ENCODE measurements around the gene CDK12. TPM values are rescaled to one million over a fixed set of nuclear protein-coding genes. Genes with fewer than 3 reads are reported as not detected.
A peak's percentile ranks its signal among the peaks of the same experiment; 100 is the strongest.

Gene CDK12
- total and polyA plus RNA-seq, 9 of the 15 experiments (the other 6 are each of a cell fraction or from before 2014, with no cell fraction given), result 3.4 to 65.6 (median 36.8) TPM

DNA sequence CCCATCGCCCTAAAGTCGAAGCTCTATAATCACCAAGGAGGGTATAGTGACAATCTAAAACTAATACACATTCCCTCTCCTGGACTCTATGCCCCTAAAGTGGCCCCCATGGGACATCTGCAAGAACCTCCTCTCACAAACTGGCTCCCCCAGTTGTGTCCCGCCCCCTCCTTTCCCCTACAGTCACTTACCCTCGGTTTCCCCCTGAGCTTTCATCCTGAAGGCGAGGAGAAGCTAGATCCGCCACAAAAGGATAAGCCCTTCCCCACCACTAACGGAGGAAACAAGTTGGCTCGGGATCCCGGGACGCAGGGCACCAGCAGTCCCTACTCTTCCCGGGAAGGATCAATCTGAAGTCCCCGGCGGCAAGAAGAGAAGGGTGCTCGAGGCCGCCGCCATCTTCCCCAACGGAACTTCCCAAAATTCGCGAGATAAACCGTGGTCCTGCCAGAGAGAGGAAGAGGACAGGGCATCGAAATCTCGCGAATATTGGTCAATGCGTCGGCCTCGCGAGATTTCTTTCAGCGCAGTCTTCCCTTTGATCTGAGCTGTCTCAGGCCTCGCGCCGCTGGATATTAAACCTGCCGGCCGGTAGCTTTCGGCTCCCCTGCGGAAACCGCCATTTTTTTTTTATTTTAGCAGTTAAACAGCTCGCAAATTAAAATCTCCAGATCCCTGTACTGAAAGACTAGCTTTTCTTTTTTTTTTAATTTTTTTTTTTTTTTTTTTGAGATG is 10.3 kb upstream of the CDK12 start, which contains the start of gene MED1 (continued):
- TF ChIP-seq ZBTB17 (CRISPR knock-in tag; IDR thresholded peaks at IDR 0.05) (no peak), MCM2 (IDR thresholded peaks at IDR 0.05; ENCODE audit: low read depth) (no peak), PRPF4 (IDR thresholded peaks at IDR 0.05; ENCODE audit: insufficient read depth, low read depth, low read length, poor library complexity, severe bottlenecking) (no peak), ZKSCAN1 (IDR thresholded peaks at IDR 0.05; ENCODE audit: low read depth, low read length) (no peak), SMARCE1 (IDR thresholded peaks at IDR 0.05) (no peak), ARHGAP35 (IDR thresholded peaks at IDR 0.05; ENCODE audit: partially characterized antibody) (peak; percentile 94), POLR2AphosphoS5 (IDR thresholded peaks at IDR 0.05; ENCODE audit: control insufficient read depth, insufficient read depth, low read depth, low read length) (peak; percentile 94), ZBTB8A (IDR thresholded peaks at IDR 0.05; ENCODE audit: partially characterized antibody) (no peak), ETS2 (tag; IDR thresholded peaks at IDR 0.05; ENCODE audit: borderline replicate concordance, poor library complexity, severe bottlenecking) (no peak), ADNP (tag; IDR thresholded peaks at IDR 0.05) (no peak), BMI1 (IDR thresholded peaks at IDR 0.05; ENCODE audit: low read length) (no peak), CBFA2T2 (conservative IDR thresholded peaks at IDR 0.05) (no peak), ZNF134 (CRISPR knock-in tag; conservative IDR thresholded peaks at IDR 0.05) (no peak), PHF8 (IDR thresholded peaks at IDR 0.05; ENCODE audit: borderline replicate concordance, low read length) (peak; percentile 82; the same call in 1 of the 2 replicates), TARDBP (IDR thresholded peaks at IDR 0.05) (no peak), SOX6 (IDR thresholded peaks at IDR 0.05) (no peak), TAL1 (IDR thresholded peaks at IDR 0.05) (no peak), POLR3G (IDR thresholded peaks at IDR 0.05; ENCODE audit: extremely low read depth, insufficient read length, insufficient replicate concordance) (no peak), GATAD2A (IDR thresholded peaks at IDR 0.05) (no peak), SMARCA4 (IDR thresholded peaks at IDR 0.05) (no peak)
- TF ChIP-seq, protein P1, sequence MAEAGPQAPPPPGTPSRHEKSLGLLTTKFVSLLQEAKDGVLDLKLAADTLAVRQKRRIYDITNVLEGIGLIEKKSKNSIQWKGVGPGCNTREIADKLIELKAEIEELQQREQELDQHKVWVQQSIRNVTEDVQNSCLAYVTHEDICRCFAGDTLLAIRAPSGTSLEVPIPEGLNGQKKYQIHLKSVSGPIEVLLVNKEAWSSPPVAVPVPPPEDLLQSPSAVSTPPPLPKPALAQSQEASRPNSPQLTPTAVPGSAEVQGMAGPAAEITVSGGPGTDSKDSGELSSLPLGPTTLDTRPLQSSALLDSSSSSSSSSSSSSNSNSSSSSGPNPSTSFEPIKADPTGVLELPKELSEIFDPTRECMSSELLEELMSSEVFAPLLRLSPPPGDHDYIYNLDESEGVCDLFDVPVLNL (CRISPR knock-in tag; IDR thresholded peaks at IDR 0.05; ENCODE audit: low read depth), result no peak
- TF ChIP-seq, protein P2, sequence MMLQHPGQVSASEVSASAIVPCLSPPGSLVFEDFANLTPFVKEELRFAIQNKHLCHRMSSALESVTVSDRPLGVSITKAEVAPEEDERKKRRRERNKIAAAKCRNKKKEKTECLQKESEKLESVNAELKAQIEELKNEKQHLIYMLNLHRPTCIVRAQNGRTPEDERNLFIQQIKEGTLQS (IDR thresholded peaks at IDR 0.05), result no peak
- TF ChIP-seq, protein P2 (CRISPR knock-in tag; conservative IDR thresholded peaks at IDR 0.05), result peak; percentile 17; the same call in 1 of the 2 replicates
- TF ChIP-seq, protein P3, sequence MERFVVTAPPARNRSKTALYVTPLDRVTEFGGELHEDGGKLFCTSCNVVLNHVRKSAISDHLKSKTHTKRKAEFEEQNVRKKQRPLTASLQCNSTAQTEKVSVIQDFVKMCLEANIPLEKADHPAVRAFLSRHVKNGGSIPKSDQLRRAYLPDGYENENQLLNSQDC (CRISPR knock-in tag; IDR thresholded peaks at IDR 0.05), result no peak
- TF ChIP-seq, protein P4, sequence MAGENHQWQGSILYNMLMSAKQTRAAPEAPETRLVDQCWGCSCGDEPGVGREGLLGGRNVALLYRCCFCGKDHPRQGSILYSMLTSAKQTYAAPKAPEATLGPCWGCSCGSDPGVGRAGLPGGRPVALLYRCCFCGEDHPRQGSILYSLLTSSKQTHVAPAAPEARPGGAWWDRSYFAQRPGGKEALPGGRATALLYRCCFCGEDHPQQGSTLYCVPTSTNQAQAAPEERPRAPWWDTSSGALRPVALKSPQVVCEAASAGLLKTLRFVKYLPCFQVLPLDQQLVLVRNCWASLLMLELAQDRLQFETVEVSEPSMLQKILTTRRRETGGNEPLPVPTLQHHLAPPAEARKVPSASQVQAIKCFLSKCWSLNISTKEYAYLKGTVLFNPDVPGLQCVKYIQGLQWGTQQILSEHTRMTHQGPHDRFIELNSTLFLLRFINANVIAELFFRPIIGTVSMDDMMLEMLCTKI (IDR thresholded peaks at IDR 0.05; ENCODE audit: partially characterized antibody), result no peak
- TF ChIP-seq, protein P5, sequence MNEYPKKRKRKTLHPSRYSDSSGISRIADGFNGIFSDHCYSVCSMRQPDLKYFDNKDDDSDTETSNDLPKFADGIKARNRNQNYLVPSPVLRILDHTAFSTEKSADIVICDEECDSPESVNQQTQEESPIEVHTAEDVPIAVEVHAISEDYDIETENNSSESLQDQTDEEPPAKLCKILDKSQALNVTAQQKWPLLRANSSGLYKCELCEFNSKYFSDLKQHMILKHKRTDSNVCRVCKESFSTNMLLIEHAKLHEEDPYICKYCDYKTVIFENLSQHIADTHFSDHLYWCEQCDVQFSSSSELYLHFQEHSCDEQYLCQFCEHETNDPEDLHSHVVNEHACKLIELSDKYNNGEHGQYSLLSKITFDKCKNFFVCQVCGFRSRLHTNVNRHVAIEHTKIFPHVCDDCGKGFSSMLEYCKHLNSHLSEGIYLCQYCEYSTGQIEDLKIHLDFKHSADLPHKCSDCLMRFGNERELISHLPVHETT (CRISPR knock-in tag; conservative IDR thresholded peaks at IDR 0.05 in 1 of 2, IDR thresholded peaks at IDR 0.05 in 1 of 2), result peak in 1 of 2 experiments; percentile 73; a peak in 2 of 4 replicates

All from K562 (cell line).